Right atrium auricular region (tissue), 2 donors: Measurements from ENCODE around the gene PIBF1. TPM values are rescaled to one million over a fixed set of nuclear protein-coding genes. Genes with fewer than 3 reads are reported as not detected.
"Not testable (repeated sequence)": the region's sequence is repeated elsewhere in the genome, so short reads cannot be mapped to it uniquely, and the experiment has no call there.

ENCODE experiments used
- DNase-seq: peaks from one replicate; pipeline ENCODE4 v3.0.0-alpha.2; 2019; ENCODE audit warnings: low spot score
- H3K27ac ChIP-seq, 2 donors: fragments of 200-600 bp; sonication (generic); 1 replicate in 1 of 2; 2 replicates in 1 of 2; pipeline ENCODE4 v1.5.1; 2016 to 2019
- H3K27me3 ChIP-seq, 2 donors: fragments of 200-600 bp; sonication (generic); one replicate each; pipeline versions ENCODE4 v1.5.1 to v1.6.0; 2017 to 2019
- H3K36me3 ChIP-seq: fragments of 200-600 bp; sonication (generic); one replicate; pipeline ENCODE4 v1.5.1; 2016
- H3K4me1 ChIP-seq, 2 donors: fragments of 200-600 bp; sonication (generic); one replicate each; pipeline versions ENCODE4 v1.5.1 to v1.6.0; 2017 to 2019
- H3K4me3 ChIP-seq, 2 donors: fragments of 200-600 bp; sonication (generic); 1 replicate in 1 of 2; 2 replicates in 1 of 2; pipeline ENCODE4 v1.5.1; 2017 to 2019; ENCODE audit warnings: mild to moderate bottlenecking in 1 of 2, moderate library complexity in 1 of 2
- H3K9me3 ChIP-seq, 2 donors: fragments of 200-600 bp; sonication (generic); one replicate each; pipeline ENCODE4 v1.5.1; 2019
- total RNA-seq, 2 donors: library from RNA; depleted of rRNA; stranded (reverse); fragments of >200 nt; gene quantifications; one replicate each; pipeline ENCODE4 v1.1.0, GENCODE V29; 2016
- TF ChIP-seq, protein P1 (sequence below), 2 donors: fragments of 200-600 bp; sonication (generic); IDR thresholded peaks; one replicate each; pipeline ENCODE4 v1.5.1; 2019; ENCODE audit warnings: antibody characterized with exemption in 2 of 2

PIBF1 gene
- total RNA-seq, 2 donors from 2014 or later: 9.4 to 17.1 TPM

DNA sequence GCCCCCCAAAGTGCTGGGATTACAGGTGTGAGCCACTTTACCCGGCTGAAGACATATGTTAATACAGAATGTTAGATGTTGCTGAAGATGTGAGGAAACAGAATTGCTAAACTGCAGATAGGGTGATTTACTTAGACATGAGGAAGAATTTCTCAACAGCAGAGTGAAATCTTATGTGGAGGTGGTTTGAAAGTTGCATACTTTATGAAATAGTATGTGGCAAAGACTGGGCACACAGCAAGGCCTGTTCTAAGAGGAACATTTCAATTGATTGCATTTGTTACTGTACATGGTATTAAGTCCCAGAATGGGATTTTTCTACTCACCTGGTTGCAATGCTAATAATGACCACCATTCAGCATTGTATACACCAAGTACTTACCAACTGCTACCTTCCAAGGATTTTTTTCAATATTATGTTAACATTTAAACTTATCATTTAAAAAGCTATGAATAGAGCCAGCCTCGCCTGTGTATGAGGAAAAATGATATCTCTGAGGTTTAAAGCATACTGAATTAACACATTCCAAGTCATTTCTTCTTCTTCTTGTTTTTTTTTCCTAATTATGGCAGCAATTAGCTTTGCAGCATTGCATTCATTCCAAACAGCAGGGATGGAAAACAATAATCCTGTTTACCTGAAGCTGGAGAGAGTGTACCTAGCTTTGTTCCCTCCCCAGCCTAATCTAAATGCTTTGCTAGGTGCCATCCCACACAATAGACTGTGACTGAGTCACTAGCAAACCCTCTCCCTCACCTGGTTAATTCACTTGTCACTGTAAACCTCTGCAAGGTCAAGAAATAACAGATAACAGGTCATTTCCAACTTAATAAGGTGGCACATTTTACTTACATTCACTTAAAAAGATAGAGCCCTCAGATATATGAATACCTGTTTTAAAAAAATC lies 257.5 kb downstream of the PIBF1 start:
- TF ChIP-seq, protein P1, sequence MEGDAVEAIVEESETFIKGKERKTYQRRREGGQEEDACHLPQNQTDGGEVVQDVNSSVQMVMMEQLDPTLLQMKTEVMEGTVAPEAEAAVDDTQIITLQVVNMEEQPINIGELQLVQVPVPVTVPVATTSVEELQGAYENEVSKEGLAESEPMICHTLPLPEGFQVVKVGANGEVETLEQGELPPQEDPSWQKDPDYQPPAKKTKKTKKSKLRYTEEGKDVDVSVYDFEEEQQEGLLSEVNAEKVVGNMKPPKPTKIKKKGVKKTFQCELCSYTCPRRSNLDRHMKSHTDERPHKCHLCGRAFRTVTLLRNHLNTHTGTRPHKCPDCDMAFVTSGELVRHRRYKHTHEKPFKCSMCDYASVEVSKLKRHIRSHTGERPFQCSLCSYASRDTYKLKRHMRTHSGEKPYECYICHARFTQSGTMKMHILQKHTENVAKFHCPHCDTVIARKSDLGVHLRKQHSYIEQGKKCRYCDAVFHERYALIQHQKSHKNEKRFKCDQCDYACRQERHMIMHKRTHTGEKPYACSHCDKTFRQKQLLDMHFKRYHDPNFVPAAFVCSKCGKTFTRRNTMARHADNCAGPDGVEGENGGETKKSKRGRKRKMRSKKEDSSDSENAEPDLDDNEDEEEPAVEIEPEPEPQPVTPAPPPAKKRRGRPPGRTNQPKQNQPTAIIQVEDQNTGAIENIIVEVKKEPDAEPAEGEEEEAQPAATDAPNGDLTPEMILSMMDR (IDR thresholded peaks at IDR 0.05): no peak
- Histone ChIP-seq H3K4me3 (no peak overlapping the region), H3K27me3 (no peaks in the 10 kb centered on the region), H3K4me1 (no peaks in the 10 kb centered on the region), H3K36me3 (no peaks in the 10 kb centered on the region), H3K9me3 (no peaks in the 10 kb centered on the region), H3K27ac (no peak overlapping the region)
- no peak for DNase-seq

DNA sequence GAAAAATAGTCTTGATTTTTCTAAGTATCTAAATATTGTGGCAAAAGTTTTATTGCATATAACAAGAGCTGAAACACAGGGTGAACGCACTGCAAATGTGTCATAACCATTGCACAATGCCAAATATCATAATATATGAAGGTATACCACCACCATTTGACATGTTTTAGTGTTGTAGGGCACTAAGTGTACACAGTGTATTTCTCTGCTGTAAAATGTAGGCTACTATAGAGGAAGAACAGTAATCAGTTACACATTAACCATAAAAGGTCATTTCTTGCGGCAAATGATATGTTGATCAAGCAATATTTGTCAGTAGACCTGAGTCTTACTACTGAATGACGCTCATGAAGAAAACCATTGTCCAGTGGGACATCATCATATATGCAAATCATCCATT lies 258.6 kb downstream of the PIBF1 start:
- Histone ChIP-seq H3K27me3 (no peaks in the 10 kb centered on the region), H3K36me3 (no peaks in the 10 kb centered on the region), H3K4me1 (no peaks in the 10 kb centered on the region), H3K4me3 (no peak overlapping the region), H3K27ac (no peak overlapping the region), H3K9me3 (no peaks in the 10 kb centered on the region)
- DNase-seq: no peak
- TF ChIP-seq, protein P1 (IDR thresholded peaks at IDR 0.05): no peak

DNA sequence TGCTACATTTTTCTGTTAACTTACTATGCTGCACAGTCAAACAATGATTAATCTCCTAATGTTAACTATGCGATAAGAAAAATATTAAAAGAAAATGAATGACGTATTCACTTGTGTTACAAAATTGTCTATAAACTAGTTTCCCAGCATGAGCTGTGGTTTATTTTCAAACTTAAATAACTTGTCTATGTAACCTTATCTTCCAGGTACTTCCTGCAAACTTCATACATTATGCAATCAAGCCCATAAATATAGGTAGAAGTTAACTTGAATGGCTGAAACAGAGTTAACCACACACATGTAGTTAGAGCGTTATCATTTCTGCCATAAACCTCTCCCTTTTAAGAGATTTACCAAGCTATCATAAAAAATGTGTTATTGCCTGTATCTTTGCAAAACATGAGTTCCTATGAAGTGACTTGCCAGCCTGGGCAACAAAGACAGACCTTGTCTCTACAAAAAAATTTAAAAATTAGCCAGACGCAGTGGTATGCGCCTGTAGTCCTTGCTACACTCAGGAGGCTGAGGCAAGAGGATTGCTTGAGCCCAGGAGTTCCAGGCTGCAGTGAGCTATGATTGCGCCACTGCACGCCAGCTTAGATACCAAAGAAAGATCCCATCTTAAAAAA lies 259.1 kb downstream of the PIBF1 start:
- Histone ChIP-seq H3K4me3 (no peak overlapping the region), H3K9me3 (no peaks in the 10 kb centered on the region), H3K27ac (no peak overlapping the region), H3K36me3 (no peaks in the 10 kb centered on the region), H3K4me1 (no peaks in the 10 kb centered on the region), H3K27me3 (no peaks in the 10 kb centered on the region)
- no peak for DNase-seq
- TF ChIP-seq, protein P1 (IDR thresholded peaks at IDR 0.05): no peak

DNA sequence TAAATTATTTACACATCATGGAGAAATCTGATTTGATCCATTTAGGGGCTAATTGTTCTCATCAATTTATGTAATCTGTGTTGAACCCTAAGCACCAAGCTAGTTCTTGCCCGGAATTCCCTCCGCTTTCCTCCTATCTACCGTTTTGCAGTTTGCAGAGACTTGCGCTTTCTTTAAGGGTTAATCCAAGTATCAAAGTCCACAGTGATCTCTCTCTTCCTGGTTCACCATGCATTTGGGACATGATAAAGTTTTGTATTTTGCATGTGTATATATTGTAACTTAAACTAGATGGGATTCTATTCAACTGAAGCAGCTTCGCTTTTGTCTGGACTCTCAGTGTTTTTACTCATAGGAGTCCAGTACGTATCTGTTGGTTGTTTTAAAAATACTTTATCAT lies 263.1 kb downstream of the PIBF1 start:
- no peaks in the 10 kb centered on the region for H3K27me3 ChIP-seq
- no peaks in the 10 kb centered on the region for H3K4me1 ChIP-seq
- H3K9me3 ChIP-seq: no peaks in the 10 kb centered on the region
- DNase-seq: no peak
- H3K27ac ChIP-seq: no peak overlapping the region
- H3K36me3 ChIP-seq: no peaks in the 10 kb centered on the region
- H3K4me3 ChIP-seq: no peak overlapping the region
- TF ChIP-seq, protein P1 (IDR thresholded peaks at IDR 0.05): no peak

- not testable (repeated sequence) for H3K4me1 ChIP-seq, H3K27ac ChIP-seq, DNase-seq, H3K36me3 ChIP-seq, H3K4me3 ChIP-seq, H3K27me3 ChIP-seq, H3K9me3 ChIP-seq
Observed at GRCh38 chr13:73048615-73049014, 266.7 kb downstream of the PIBF1 start.

DNA sequence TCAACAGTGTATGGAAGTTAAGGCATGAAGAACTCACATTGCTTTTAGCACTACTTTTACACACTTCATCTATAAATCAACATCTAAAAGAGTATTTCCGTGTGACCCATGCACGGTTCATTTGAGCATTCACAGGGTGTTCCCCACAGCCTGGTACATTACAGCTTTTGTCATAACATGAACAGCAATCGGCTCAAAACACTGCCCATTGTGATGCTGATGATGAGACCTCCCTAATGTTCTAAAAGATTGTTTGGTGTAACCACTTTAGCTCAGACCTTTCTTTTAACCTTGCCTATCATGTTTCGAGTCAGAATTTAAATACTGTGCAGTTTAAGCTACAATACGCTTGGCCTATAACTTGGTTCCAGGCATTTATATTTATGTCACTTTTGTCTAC lies 272.8 kb downstream of the PIBF1 start:
- H3K4me1 ChIP-seq: peaks cover 0 to 10% of the 10 kb centered on the region in 2 donors
- H3K4me3 ChIP-seq: no peak overlapping the region
- TF ChIP-seq, protein P1 (IDR thresholded peaks at IDR 0.05): no peak
- DNase-seq: no peak
- H3K9me3 ChIP-seq: no peaks in the 10 kb centered on the region
- H3K27me3 ChIP-seq: no peaks in the 10 kb centered on the region
- H3K36me3 ChIP-seq: no peaks in the 10 kb centered on the region
- H3K27ac ChIP-seq: no peak overlapping the region
